Endothelial cell of umbilical vein (primary cell): ENCODE measurements around the gene PSMA4. TPM values are rescaled to one million over a fixed set of nuclear protein-coding genes. Genes with fewer than 3 reads are reported as not detected.

Experiments
- BruUV-seq: library from RNA; stranded (reverse); fragments of 400-500 nt; replicated peaks from 2 replicates; lab custom pipeline; 2021; lab: Mats Ljungman, UMichigan
- CTCF ChIA-PET: fragments of 300-600, 350-600 bp; sonication (Branson Sonifier 250); formaldehyde crosslinking; loops from one replicate; lab custom pipeline; 2021; ENCODE audit warnings: antibody characterized with exemption, inconsistent platforms; lab: Charles Lee
- POLR2A ChIA-PET: fragments of 300-600, 350-600 bp; sonication (Branson Sonifier 250); formaldehyde crosslinking; loops from one replicate; lab custom pipeline; 2021; ENCODE audit warnings: antibody characterized with exemption, inconsistent platforms; lab: Charles Lee
- DNase-seq: peaks from one replicate; pipeline ENCODE4 v3.0.0-alpha.2; 2011; ENCODE audit warnings: low read depth, low spot score
- FAIRE-seq: peaks from 2 replicates; lab custom pipeline; 2011; peaks lifted over from hg19 to GRCh38; lab: Jason Lieb, UNC
- H2AFZ ChIP-seq: 2 replicates; pipeline ENCODE4 v1.6.0; 2012; ENCODE audit warnings: low read depth, low read length, control low read depth, inconsistent platforms
- H3K27ac ChIP-seq: 2 replicates; pipeline ENCODE4 v1.5.1; 2011; ENCODE audit warnings: low read depth, mild to moderate bottlenecking, control low read depth, low read length, moderate library complexity; ENCODE audit not compliant: insufficient read depth
- H3K27me3 ChIP-seq, 2 experiments: 2 replicates each; pipeline versions ENCODE4 v1.6.0 to v1.6.1; 2011; ENCODE audit warnings: low read length in 2 of 2, mixed read lengths in 1 of 2; ENCODE audit not compliant: control insufficient read depth in 2 of 2, insufficient read depth in 2 of 2
- H3K36me3 ChIP-seq, 2 experiments: 2 replicates in 1 of 2; 3 replicates in 1 of 2; pipeline ENCODE4 v1.5.1; 2011; ENCODE audit warnings: low read length in 2 of 2, mild to moderate bottlenecking in 1 of 2, moderate library complexity in 1 of 2; ENCODE audit not compliant: control insufficient read depth in 2 of 2, insufficient read depth in 2 of 2; ENCODE audit errors: extremely low read depth in 1 of 2
- H3K4me1 ChIP-seq: 3 replicates; pipeline ENCODE4 v1.5.1; 2011; ENCODE audit warnings: mild to moderate bottlenecking, low read length; ENCODE audit not compliant: control insufficient read depth, insufficient read depth; ENCODE audit errors: extremely low read depth
- H3K4me2 ChIP-seq: 2 replicates; pipeline ENCODE4 v1.6.1; 2011; ENCODE audit warnings: low read length, control low read depth, mixed read lengths; ENCODE audit not compliant: insufficient read depth
- H3K4me3 ChIP-seq, 3 experiments: fragments of 200-600 bp in 1 of 3; sonication (generic), shearing (Covaris generic) in 1 of 3; replicated peaks in 1 of 3; 2 replicates each; pipeline ENCODE4 v1.5.1; 2011 to 2016; ENCODE audit warnings: control low read depth in 3 of 3, low read length in 3 of 3, mild to moderate bottlenecking in 2 of 3, inconsistent platforms in 1 of 3, low read depth in 1 of 3, moderate library complexity in 1 of 3; ENCODE audit not compliant: insufficient read depth in 1 of 3
- H3K79me2 ChIP-seq: 2 replicates; pipeline ENCODE4 v1.6.0; 2012; ENCODE audit warnings: low read length, inconsistent platforms; ENCODE audit not compliant: control insufficient read depth, insufficient read depth
- H3K9ac ChIP-seq: replicated peaks from 2 replicates; pipeline ENCODE3; 2011; ENCODE audit warnings: low read length, control low read depth; ENCODE audit not compliant: insufficient read depth; ENCODE audit errors: extremely low read depth
- H3K9me1 ChIP-seq: replicated peaks from 3 replicates; pipeline ENCODE4 v1.6.0; 2011; ENCODE audit warnings: mild to moderate bottlenecking, low read length; ENCODE audit not compliant: control insufficient read depth, insufficient read depth; ENCODE audit errors: extremely low read depth
- H3K9me3 ChIP-seq: replicated peaks from 2 replicates; pipeline ENCODE4 v1.5.1; 2012; ENCODE audit warnings: low read length, inconsistent platforms; ENCODE audit not compliant: control insufficient read depth, insufficient read depth
- H4K20me1 ChIP-seq: replicated peaks from 2 replicates; pipeline ENCODE3; 2011; ENCODE audit warnings: mild to moderate bottlenecking, low read length; ENCODE audit not compliant: control insufficient read depth, insufficient read depth; ENCODE audit errors: extremely low read depth
- CTCF ChIP-seq, 2 donors: IDR thresholded peaks; 1 replicate in 1 of 2; 2 replicates in 1 of 2; pipeline ENCODE4 v1.5.1; 2011; ENCODE audit warnings: low read length in 2 of 2, mild to moderate bottlenecking in 2 of 2, moderate library complexity in 2 of 2, control low read depth in 1 of 2, inconsistent platforms in 1 of 2, low read depth in 1 of 2; ENCODE audit not compliant: insufficient read depth in 1 of 2; ENCODE audit errors: extremely low read depth in 1 of 2
- EZH2 ChIP-seq: IDR thresholded peaks from 2 replicates; pipeline ENCODE4 v1.6.1; 2012; ENCODE audit warnings: borderline replicate concordance, low read depth, mild to moderate bottlenecking, moderate library complexity, low read length, inconsistent platforms; ENCODE audit not compliant: severe bottlenecking
- FOS ChIP-seq: IDR thresholded peaks from 2 replicates; pipeline ENCODE4 v1.6.1; 2011; ENCODE audit warnings: mild to moderate bottlenecking, low read length, moderate library complexity, borderline replicate concordance; ENCODE audit not compliant: insufficient read depth
- GATA2 ChIP-seq: IDR thresholded peaks from 2 replicates; pipeline ENCODE4 v1.7.0; 2011; ENCODE audit warnings: low read depth, mild to moderate bottlenecking, moderate library complexity, mixed read lengths, low read length; ENCODE audit not compliant: insufficient read length, insufficient read depth
- JUN ChIP-seq: IDR thresholded peaks from 2 replicates; pipeline ENCODE4 v1.6.1; 2011; ENCODE audit warnings: borderline replicate concordance, low read depth; ENCODE audit not compliant: insufficient read length, insufficient read depth
- MAX ChIP-seq: IDR thresholded peaks from 2 replicates; pipeline ENCODE4 v1.6.1; 2011; ENCODE audit not compliant: insufficient read depth, insufficient read length
- MYC ChIP-seq: IDR thresholded peaks from one replicate; pipeline ENCODE4 v1.6.1; 2011; ENCODE audit warnings: mild to moderate bottlenecking, low read depth, low read length
- POLR2A ChIP-seq: IDR thresholded peaks from 2 replicates; pipeline ENCODE4 v1.6.1; 2012; ENCODE audit warnings: low read depth, mild to moderate bottlenecking, control low read depth, low read length
- POLR2AphosphoS5 ChIP-seq: IDR thresholded peaks from 2 replicates; pipeline ENCODE4 v1.6.1; 2012; ENCODE audit warnings: low read depth, mild to moderate bottlenecking, control low read depth, low read length, moderate library complexity; ENCODE audit not compliant: insufficient read depth
- dilution Hi-C: fragments of 300-500 bp; cut with MboI; formaldehyde crosslinking; loops from one replicate; pipeline ENCODE4 v1.15.0; 2019; ENCODE audit warnings: low sequenced_read_pairs; ENCODE audit not compliant: extremely low pct_ligation_motif_present
- intact Hi-C: fragments of 100-400 bp; cut with micrococcal nuclease; formaldehyde crosslinking; loops from one replicate; pipeline ENCODE4 v1.10.0; 2022
- polyA plus RNA-seq, 4 experiments: library from polyadenylated mRNA; depleted of rRNA in 3 of 4; stranded (reverse) in 3 of 4; unstranded in 1 of 4; fragments of >200 nt; gene quantifications; 2 replicates each; pipeline versions ENCODE4 v1.2.1 to v1.2.3, GENCODE V29; 2011 to 2012; ENCODE audit warnings: missing spikeins in 1 of 4
- total RNA-seq: library from RNA; stranded (reverse); gene quantifications from 2 replicates; pipeline ENCODE4 v1.2.3, GENCODE V29; 2021

PSMA4 gene
- total and polyA plus RNA-seq, 2 donors (not counting 3 experiments of a cell fraction or from before 2014, with no cell fraction given), result 250 to 279 TPM

GRCh38 chr15:78598348-78598747 is 58.1 kb downstream of the PSMA4 start:
- no peak overlapping the region for H3K9ac ChIP-seq
- no peak overlapping the region for H3K4me3 ChIP-seq
- no peak overlapping the region for H2AFZ ChIP-seq
- ChIA-PET CTCF (no interaction called here), POLR2A (interaction anchor here (0.7 kb wide), 1 partner anchor 172 kb away, joined by 4 read pairs; no protein-coding TSS in a partner anchor)
- H3K27ac ChIP-seq, result no peak overlapping the region
- H3K4me1 ChIP-seq, result no peaks in the 10 kb centered on the region
- BruUV-seq, result no TSS peak
- no peaks in the 10 kb centered on the region for H4K20me1 ChIP-seq
- intact Hi-C loops, result no loop called here
- DNase-seq (no peak), FAIRE-seq (no peak)
- H3K79me2 ChIP-seq, result no peaks in the 10 kb centered on the region
- H3K27me3 ChIP-seq, result no peaks in the 10 kb centered on the region
- no peaks in the 10 kb centered on the region for H3K9me3 ChIP-seq
- dilution Hi-C loops, result no loop called here
- H3K36me3 ChIP-seq, result no peaks in the 10 kb centered on the region
- no peak for TF ChIP-seq CTCF (IDR thresholded peaks at IDR 0.05; ENCODE audit: extremely low read depth in 1 of 2, insufficient read depth in 1 of 2, low read depth in 1 of 2, low read length in 2 of 2)
- TF ChIP-seq FOS, result no peak
- TF ChIP-seq MAX, result no peak
- no peak for TF ChIP-seq GATA2
- no peak overlapping the region for H3K4me2 ChIP-seq
- H3K9me1 ChIP-seq, result no peaks in the 10 kb centered on the region

- Histone ChIP-seq H3K9ac (no peak overlapping the region), H3K79me2 (no peaks in the 10 kb centered on the region), H3K4me1 (no peaks in the 10 kb centered on the region), H3K27me3 (no peaks in the 10 kb centered on the region), H3K9me3 (no peaks in the 10 kb centered on the region), H2AFZ (no peak overlapping the region), H3K4me2 (no peak overlapping the region), H3K27ac (no peak overlapping the region), H4K20me1 (no peaks in the 10 kb centered on the region), H3K9me1 (no peaks in the 10 kb centered on the region), H3K4me3 (no peak overlapping the region), H3K36me3 (no peaks in the 10 kb centered on the region)
- ChIA-PET POLR2A (interaction anchor here (0.7 kb wide), 1 partner anchor 946 kb away, joined by 4 read pairs; no protein-coding TSS in a partner anchor), CTCF (no interaction called here)
- FAIRE-seq (no peak), DNase-seq (no peak)
- dilution Hi-C loops (no loop called here), intact Hi-C loops (no loop called here)
- BruUV-seq, result no TSS peak
- no peak for TF ChIP-seq JUN
- no peak for TF ChIP-seq EZH2
- no peak for TF ChIP-seq FOS
- no peak for TF ChIP-seq POLR2AphosphoS5
- TF ChIP-seq GATA2, result no peak
- no peak for TF ChIP-seq CTCF (IDR thresholded peaks at IDR 0.05; ENCODE audit: extremely low read depth in 1 of 2, insufficient read depth in 1 of 2, low read depth in 1 of 2, low read length in 2 of 2)
- TF ChIP-seq MYC, result no peak
- TF ChIP-seq MAX, result no peak
- TF ChIP-seq POLR2A, result no peak
Measured at GRCh38 chr15:78599189-78599588, 58.9 kb downstream of the PSMA4 start.
